Esophagus squamous epithelium (tissue), 4 donors: ENCODE results near the gene SPOCK1.

Experiments used
- POLR2A ChIP-seq, 4 donors: fragments of 450-650 bp; IDR thresholded peaks; one replicate each; pipeline ENCODE4 v1.6.1; 2017; ENCODE audit warnings: antibody characterized with exemption in 4 of 4, mild to moderate bottlenecking in 4 of 4, moderate library complexity in 3 of 4
- TF ChIP-seq, protein P1 (sequence below), 6 experiments: fragments of 450-650 bp in 4 of 6; fragments of 200-600 bp in 2 of 6; sonication (generic) in 2 of 6; IDR thresholded peaks; one replicate each; pipeline ENCODE4 v1.5.1; 2016 to 2019; ENCODE audit warnings: antibody characterized with exemption in 6 of 6, mild to moderate bottlenecking in 4 of 6, moderate library complexity in 4 of 6

DNA sequence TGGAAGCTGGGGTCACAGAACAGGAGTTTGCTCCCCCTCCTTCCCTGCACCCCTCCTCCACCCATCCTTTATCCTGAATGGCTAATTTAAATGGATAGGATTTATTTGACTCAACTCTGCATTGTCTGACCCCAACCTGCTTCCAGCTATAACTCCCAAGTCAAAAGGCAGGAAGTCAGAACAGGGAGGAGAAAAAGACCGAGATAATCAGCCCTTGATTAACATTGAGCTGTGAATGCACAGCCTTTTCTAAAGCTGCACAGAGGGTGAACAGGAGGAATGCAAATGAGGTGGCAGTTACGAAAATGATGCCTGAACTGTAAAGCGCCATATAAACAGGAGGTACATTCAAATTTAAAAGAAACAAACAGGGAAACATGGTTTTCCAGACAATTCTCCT is 152.8 kb downstream of the SPOCK1 start:
- TF ChIP-seq, protein P1, sequence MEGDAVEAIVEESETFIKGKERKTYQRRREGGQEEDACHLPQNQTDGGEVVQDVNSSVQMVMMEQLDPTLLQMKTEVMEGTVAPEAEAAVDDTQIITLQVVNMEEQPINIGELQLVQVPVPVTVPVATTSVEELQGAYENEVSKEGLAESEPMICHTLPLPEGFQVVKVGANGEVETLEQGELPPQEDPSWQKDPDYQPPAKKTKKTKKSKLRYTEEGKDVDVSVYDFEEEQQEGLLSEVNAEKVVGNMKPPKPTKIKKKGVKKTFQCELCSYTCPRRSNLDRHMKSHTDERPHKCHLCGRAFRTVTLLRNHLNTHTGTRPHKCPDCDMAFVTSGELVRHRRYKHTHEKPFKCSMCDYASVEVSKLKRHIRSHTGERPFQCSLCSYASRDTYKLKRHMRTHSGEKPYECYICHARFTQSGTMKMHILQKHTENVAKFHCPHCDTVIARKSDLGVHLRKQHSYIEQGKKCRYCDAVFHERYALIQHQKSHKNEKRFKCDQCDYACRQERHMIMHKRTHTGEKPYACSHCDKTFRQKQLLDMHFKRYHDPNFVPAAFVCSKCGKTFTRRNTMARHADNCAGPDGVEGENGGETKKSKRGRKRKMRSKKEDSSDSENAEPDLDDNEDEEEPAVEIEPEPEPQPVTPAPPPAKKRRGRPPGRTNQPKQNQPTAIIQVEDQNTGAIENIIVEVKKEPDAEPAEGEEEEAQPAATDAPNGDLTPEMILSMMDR (IDR thresholded peaks at IDR 0.05) = no peak
- TF ChIP-seq POLR2A (IDR thresholded peaks at IDR 0.05) = no peak
